ELR (cell line): Measurements from ENCODE around the gene PCNX1.

Experiments
- DNase-seq: peaks from one replicate; pipeline ENCODE4 v3.0.0-alpha.2; 2015; ENCODE audit warnings: low read depth

The PCNX1 gene

DNA sequence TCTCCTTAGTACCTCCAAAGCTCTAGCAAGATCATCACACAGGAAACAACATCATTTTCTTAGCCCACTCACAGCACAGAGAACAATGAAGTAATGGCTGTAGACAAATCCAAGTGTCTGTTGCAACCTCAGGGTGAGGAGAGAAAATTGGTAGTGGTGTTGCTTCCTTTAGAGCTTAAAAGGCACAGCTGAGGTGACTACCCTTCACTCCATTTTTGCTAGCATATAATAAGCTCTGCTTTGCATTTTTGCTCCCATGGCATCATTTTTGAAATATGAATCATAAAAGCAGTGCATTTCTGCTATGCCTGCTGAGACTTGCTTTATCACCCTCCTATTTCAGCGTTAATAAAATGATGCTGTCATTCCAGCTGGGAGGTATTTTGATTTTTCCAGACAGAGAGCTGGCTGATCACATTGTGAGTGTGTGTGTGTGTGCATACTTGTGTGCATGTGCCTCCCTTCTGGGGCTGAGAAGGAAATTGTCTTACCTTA lies 18.5 kb upstream of the PCNX1 start:
- DNase-seq = peak; percentile 78

DNA sequence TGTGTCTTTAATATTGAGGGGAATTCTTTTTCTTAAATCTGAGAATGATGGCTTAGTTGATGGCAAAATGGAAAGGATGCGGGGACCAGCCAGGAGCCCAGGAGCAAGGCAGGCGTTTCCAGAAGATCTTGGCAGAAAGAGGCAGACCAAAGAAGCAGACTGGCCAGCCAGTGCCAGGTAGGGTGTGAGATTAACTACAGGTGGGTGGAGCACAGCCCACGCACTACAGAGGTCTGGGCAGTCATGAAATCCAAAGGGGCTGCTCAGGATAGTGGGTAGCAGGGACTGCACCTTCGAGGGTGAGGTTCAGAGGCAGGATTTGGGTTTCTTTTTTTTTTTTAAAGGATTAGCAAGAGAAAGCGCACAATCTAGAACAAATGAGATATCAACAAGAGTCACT lies 17.7 kb upstream of the PCNX1 start:
- no peak for DNase-seq

GRCh38 chr14:70890826-70891659 lies 16.2 kb upstream of the PCNX1 start:
- no peak for DNase-seq

DNA sequence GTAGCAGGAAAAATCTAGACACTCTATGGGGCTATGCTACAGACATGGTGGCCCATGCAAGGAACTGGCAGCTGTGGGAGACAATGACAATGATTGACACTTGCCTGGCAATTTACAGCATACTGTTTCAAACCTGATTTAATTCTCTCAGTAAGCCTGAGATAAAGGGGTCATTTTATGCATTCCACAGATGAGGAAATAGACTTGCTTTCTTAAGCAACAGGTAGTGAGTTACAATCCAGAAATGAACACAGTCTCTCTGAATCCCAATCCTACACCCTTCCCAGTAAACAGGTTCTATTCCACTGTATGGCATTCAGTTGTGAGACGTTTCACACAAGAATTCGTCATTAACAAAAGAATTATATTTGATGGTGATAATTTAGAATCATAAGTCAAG lies 15.5 kb upstream of the PCNX1 start:
- DNase-seq = no peak

DNA sequence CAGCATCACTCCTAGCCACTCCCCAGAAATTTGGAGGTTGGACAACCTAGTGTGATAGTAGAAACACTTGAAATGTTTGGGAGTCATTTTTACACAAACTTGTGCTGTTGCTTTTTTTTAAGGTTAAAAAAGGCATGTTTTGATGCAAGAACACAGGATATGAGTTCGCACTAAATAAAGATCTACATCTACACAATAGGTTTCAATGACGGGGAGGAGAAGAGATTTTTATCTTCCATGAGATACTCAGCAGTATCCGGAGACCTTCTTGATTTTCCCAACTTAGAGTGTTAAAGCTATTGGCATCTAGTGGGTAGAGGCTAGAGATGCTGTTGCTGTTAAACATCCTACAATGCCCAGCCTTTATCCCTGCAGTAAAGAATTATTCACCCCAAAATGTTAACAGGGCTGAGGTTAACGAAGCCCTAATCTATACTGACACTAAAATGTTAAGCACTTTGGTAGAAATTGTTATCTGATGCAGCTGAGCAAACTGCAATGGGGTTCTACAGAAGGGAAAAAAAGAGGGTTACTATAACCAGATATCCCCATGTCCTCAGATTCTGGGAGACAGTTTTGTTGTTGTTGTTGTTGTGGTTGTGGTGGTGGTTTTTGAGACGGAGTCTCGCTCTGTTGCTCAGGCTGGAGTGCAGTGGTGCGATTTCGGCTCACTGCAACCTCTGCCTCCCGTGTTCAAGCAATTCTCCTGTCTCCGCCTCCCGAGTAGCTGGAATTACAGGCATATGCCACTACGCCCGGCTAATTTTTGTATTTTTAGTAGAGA lies 14.0 kb upstream of the PCNX1 start:
- DNase-seq = no peak

GRCh38 chr14:70893858-70894291 lies 13.4 kb upstream of the PCNX1 start:
- no peak for DNase-seq

DNA sequence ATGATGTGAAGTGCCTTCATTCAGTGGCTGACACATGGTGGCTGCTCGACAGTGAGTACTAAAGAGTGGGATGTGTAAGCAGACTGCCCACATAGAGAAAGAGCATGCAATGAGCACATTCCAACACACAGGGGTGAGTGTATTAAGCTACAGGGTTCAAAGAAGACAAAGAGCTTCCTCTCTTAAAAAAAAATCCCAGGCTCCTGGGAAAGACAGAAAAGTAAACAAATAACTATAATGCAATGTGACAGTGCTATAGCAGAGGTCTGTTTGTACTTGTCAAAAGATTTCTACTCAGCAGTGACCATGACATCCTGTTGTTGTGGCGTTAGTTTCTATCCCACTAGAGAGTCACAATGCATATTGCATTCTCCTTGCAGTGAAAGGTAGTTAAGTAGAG lies 12.4 kb upstream of the PCNX1 start:
- no peak for DNase-seq

- DNase-seq = no peak
Observed at GRCh38 chr14:70896317-70896716, 10.9 kb upstream of the PCNX1 start.

DNA sequence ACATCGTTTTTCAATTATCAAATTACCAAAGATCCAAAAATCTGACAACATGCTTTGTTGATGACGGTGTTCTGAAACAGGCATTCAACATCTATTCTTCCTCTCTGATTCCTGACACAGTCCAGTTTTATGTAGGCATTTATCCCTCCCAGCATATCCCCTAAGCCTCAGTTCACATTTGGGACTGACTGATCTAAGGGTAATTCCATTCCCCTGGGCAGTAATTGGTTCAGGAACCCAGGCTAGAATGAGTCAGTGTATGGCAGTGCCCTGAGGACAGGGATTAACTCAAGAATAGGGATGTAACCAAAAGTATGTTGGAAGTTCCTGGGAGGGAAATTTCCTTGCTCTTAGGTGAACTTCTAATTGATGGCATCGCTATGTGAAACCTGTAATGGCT lies 10.3 kb upstream of the PCNX1 start:
- DNase-seq = no peak

DNA sequence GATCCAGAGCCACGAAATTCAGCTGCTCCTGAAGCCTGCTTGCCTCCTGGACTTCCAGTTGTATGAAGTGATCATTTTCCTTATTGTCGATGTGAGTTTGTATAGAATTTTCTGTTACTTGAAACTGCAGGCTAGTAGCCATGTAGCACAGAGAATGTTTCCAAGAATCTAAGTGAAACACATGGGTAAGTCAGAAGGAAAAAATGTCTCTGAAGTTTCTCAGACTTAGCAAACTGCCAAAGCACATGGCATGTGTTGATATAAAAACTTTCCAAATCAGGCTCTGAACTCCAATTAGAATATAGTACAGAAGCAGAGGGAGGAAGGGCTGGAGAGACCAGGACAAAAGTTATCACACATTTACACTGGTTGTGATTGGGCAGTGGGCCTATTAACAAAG lies 9.8 kb upstream of the PCNX1 start:
- no peak for DNase-seq

DNA sequence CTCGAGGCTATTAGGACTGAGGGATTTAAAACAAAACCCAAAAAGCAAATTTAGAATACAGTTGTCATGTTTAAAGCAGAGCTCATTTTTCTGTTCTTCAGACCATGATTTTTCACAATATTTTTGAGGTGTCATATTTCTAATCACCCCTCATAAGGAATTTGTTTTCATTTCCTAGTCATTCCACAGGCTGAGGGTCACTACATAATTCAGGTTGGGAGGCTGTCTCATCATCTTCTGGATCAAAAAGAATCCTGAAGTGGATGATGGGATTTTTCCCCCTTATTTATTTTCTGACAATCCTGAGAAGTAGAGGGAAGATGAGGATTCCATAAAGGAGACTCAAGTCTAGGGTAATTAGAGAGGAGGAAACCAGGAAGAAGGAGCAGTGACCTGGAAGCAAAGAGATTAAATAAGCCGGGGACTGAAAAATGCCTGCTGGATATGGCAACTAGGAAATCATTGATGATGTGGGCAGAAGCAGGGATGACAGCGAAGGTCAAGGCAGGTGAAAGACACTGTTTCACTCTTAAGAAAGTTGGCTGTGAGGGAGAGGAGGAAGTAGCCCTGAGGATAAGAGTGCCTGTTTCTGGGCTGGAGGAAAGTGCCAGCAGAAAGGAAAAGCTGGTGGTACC lies 9.0 kb upstream of the PCNX1 start:
- no peak for DNase-seq

DNA sequence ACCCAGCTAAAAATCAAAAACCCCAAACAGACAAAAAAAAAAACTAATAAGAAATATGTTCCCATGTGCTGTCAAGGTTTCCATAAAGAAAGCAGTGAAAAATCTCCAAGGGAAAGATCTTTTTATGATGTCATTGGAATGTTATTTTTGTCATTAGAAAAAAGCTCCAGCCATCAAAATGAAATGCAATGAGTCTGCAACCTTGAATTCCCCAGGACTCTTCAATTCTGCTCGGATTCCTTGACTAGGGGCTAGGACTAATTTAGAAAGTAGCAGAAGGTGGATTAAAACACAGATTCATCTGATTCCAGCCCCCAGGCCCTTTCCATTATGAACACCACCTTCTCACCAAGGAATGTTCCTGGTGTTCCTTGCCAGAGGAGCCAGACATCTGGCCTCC lies 6.0 kb upstream of the PCNX1 start:
- DNase-seq = peak; percentile 59

GRCh38 chr14:70902184-70902583 lies 5.1 kb upstream of the PCNX1 start:
- no peak for DNase-seq

GRCh38 chr14:70904373-70904772 lies 2.9 kb upstream of the PCNX1 start:
- no peak for DNase-seq

- peak; percentile 40 for DNase-seq
Observed at GRCh38 chr14:70905301-70905700, 2.0 kb upstream of the PCNX1 start.

DNA sequence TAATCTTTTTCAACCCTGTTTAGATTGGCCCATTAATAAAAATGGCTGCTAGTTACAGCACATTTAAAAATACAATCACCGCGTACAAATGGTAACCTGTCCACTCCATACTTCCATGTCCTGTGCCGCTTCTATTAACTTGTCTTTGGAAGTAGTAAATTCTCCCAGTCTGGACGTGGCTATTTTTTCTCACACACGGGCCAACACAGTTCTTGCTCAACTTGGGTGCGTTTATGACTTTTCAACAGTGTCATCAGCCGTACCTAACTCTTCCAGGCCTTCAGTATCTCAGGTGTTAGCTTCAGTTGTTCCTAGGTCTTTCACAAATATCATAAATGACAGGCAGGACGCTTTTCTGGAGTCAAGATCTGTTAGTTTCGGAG lies 475 bp upstream of the PCNX1 start:
- peak; percentile 29 for DNase-seq

- peak; percentile 67 for DNase-seq
Observed at GRCh38 chr14:70907996-70908934, 1.0 kb downstream of the PCNX1 start.

DNA sequence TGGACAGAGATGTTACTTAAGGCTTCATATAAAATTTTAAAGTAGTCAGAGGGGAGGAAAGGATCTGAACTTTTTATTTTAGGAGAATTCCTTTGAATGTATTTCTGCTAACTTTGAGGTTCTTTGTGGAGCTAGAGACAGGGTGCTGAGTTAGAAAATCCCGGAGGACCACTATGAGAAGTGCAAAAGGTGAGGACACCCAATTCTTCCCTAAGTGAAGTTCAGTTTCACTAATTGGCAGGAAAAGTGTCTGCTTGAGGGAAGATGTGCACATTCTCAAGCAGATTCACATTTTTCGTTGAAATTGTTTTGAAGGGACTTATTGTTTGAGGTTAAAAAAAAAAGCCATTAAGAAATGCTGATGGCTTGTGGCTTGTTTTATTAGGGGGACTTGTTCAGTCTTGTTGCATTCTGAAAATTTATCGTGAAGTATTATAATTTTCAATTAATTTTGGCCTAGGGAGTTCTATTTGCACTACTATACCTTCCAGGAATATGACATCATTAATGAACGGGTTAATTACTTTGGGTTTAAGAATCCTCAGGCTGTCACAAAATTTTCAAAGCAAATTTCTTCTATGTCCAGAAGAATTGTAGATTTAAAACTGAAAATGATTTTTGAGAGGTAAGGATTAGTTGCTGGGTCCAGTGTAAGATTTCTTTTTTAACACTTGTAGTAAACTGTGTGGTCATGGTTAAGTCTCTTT lies 1.8 kb downstream of the PCNX1 start:
- DNase-seq = no peak

GRCh38 chr14:70909733-70910614 lies 2.7 kb downstream of the PCNX1 start:
- peak; percentile 42 for DNase-seq

GRCh38 chr14:70915415-70915814 lies 8.2 kb downstream of the PCNX1 start:
- DNase-seq = no peak
